Activated naive CD8-positive, alpha-beta T cell treated with anti-CD3 and anti-CD28 coated beads for 36 hours (primary cell): ENCODE results near the gene GTF2E1. TPM values are rescaled to one million over a fixed set of nuclear protein-coding genes. Genes with fewer than 3 reads are reported as not detected.
"Not testable (repeated sequence)": the region's sequence is repeated elsewhere in the genome, so short reads cannot be mapped to it uniquely, and the experiment has no call there.

ENCODE experiments used
- DNase-seq: peaks from one replicate; pipeline ENCODE4 v3.0.0; 2021
- H3K27ac Mint-ChIP-seq: one replicate; pipeline ENCODE4 v1.8.0; 2022; ENCODE audit warnings: mild to moderate bottlenecking, moderate library complexity, mixed read lengths
- H3K27me3 Mint-ChIP-seq: one replicate; pipeline ENCODE4 v1.8.0; 2022; ENCODE audit warnings: mild to moderate bottlenecking, mixed read lengths
- H3K36me3 Mint-ChIP-seq: one replicate; pipeline ENCODE4 v1.8.0; 2021; ENCODE audit warnings: mild to moderate bottlenecking, mixed read lengths
- H3K4me1 Mint-ChIP-seq: one replicate; pipeline ENCODE4 v1.8.0; 2021; ENCODE audit warnings: mixed read lengths
- H3K4me3 Mint-ChIP-seq: one replicate; pipeline ENCODE4 v1.8.0; 2022; ENCODE audit warnings: mild to moderate bottlenecking, moderate library complexity, mixed read lengths
- H3K9me3 Mint-ChIP-seq: one replicate; pipeline ENCODE4 v1.8.0; 2022; ENCODE audit warnings: mixed read lengths
- total RNA-seq, 2 experiments: library from RNA; stranded (reverse); gene quantifications; one replicate each; pipeline ENCODE4 v1.2.3, GENCODE V29; 2021

GTF2E1 gene
- total RNA-seq, 2 experiments from 2014 or later: 29.0 to 30.9 TPM

DNA sequence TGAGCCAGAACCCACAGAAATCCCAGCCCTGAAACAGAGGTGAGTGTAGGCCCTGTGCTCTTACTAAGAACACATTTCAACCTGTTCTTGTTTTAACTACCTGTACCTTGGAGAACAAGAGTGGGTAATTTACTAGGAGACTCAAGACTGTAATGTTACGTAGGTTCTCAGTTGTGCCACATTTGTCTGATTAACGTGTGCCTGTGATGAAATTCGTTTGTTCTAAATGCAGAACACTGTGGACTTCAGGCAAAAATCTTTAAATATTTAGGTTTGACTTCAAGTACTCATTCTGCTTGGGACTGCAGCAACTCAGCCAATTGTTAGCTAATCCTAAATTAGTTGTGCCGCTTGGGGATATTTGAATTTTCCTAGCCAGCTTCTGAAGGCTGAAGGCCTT, 28.3 kb downstream of the GTF2E1 start:
- H3K4me1 Mint-ChIP-seq: peaks cover 29% of the 10 kb centered on the region
- no peak overlapping the region for H3K27ac Mint-ChIP-seq
- no peak for DNase-seq
- no peak overlapping the region for H3K4me3 Mint-ChIP-seq
- H3K36me3 Mint-ChIP-seq: peaks cover 18% of the 10 kb centered on the region
- no peaks in the 10 kb centered on the region for H3K27me3 Mint-ChIP-seq
- no peaks in the 10 kb centered on the region for H3K9me3 Mint-ChIP-seq

DNA sequence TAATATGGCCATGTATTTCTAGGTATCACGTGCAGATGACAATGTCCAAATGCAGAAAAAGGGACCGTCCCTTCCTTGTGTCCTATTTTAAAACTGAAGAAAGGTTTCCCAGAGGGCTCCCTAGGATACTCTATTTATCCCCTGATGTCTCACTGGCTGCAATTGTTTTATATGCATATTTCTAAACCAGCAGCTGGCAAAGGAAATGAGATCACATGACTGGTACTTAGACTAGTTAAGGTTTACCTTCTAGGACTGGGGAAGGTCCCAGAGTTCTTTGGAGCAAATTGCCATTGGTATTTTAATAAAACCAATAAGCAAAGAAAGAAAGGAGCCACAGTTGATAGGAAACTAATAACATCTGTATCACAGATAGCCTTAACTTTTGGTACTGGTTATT, 29.5 kb downstream of the GTF2E1 start:
- Mint-ChIP-seq H3K9me3 (no peaks in the 10 kb centered on the region), H3K4me3 (no peak overlapping the region)

DNA sequence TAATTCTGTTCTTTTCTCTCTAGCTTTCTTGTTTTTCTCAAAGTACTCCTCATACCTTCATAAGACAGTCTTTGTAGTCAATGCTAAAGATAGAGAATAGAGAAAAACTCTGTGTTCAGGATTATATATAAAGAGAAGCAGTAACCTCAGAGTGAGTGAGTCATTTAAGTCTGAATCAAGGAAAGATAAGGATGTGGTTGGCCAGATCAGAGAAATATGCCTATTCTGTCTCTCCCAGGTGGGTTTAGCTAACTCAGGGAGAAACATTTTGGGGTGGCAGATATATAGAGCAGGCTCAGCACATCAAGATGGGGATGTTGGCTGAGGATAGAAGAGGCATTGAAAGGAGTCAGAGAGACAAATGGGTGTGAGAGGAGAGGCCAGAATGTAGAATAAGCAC, 31.4 kb downstream of the GTF2E1 start:
- no peak overlapping the region for H3K4me3 Mint-ChIP-seq
- H3K36me3 Mint-ChIP-seq: peaks cover 26% of the 10 kb centered on the region
- no peaks in the 10 kb centered on the region for H3K27me3 Mint-ChIP-seq
- no peaks in the 10 kb centered on the region for H3K9me3 Mint-ChIP-seq
- no peak for DNase-seq
- H3K4me1 Mint-ChIP-seq: peaks cover 10% of the 10 kb centered on the region
- no peak overlapping the region for H3K27ac Mint-ChIP-seq

More for the DNA sequence above, 29.5 kb downstream of the GTF2E1 start:
- peaks cover 19% of the 10 kb centered on the region for H3K4me1 Mint-ChIP-seq
- peaks cover 21% of the 10 kb centered on the region for H3K36me3 Mint-ChIP-seq
- no peaks in the 10 kb centered on the region for H3K27me3 Mint-ChIP-seq
- no peak for DNase-seq
- H3K27ac Mint-ChIP-seq: no peak overlapping the region

DNA sequence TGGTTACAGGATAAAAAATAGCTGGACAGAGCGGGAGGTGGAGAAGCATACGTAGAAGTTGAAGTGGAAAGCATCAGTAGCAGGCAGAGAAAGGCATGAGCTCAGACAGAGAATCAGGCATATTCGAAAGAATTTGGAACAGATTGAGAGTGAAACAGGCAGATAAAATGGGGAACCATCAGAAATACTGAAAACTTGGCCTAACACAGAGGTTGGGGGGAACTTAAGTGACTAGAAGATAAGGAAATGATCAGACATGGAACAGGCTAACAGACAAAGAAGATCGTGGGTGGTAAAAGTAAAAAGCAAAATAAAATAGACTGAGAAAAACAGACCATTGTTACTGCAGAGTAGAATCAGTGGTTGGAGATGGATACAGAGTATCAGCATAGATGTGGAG, 32.9 kb downstream of the GTF2E1 start:
- Mint-ChIP-seq H3K4me1 (peaks cover 6% of the 10 kb centered on the region), H3K27ac (no peak overlapping the region), H3K9me3 (no peaks in the 10 kb centered on the region), H3K27me3 (no peaks in the 10 kb centered on the region), H3K36me3 (peaks cover 23% of the 10 kb centered on the region), H3K4me3 (no peak overlapping the region)
- DNase-seq: no peak

DNA sequence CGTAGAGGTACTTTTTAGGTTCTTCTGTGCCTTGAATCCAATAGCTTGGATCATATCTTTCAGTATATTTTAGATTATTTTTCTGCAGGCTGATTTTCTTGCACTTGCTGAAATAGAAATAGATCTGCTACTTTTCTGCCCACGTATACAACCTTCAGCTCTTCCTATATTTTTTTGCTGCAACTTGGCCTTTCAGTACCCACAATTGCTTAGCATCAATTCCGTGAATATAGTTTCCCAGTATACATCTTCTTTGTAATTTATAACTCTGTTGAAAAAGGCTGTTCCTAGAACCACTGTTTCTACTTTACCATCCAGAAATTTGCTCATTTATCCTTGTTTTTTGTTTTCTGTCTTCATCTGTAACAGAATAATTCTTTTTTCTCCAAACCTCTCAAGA, 36.2 kb downstream of the GTF2E1 start:
- no peak overlapping the region for H3K4me3 Mint-ChIP-seq
- no peak overlapping the region for H3K27ac Mint-ChIP-seq
- no peaks in the 10 kb centered on the region for H3K9me3 Mint-ChIP-seq
- no peaks in the 10 kb centered on the region for H3K4me1 Mint-ChIP-seq
- H3K27me3 Mint-ChIP-seq: no peaks in the 10 kb centered on the region
- H3K36me3 Mint-ChIP-seq: peaks cover 12% of the 10 kb centered on the region
- no peak for DNase-seq

DNA sequence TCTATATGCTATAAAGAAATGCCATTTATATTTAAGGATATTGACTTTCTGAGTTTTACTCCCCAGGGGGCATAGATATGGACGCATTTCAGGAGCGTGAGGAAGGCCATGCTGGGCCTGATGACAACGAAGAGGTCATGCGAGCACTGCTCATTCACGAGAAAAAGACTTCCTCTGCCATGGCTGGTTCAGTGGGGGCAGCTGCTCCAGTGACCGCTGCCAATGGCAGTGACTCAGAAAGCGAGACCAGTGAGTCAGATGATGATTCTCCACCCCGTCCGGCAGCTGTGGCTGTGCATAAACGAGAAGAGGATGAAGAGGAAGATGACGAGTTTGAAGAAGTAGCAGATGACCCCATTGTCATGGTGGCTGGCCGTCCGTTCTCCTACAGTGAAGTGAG, 38.4 kb downstream of the GTF2E1 start:
- no peaks in the 10 kb centered on the region for H3K9me3 Mint-ChIP-seq
- no peak overlapping the region for H3K27ac Mint-ChIP-seq
- no peaks in the 10 kb centered on the region for H3K4me1 Mint-ChIP-seq
- peaks cover 14% of the 10 kb centered on the region for H3K36me3 Mint-ChIP-seq
- no peaks in the 10 kb centered on the region for H3K27me3 Mint-ChIP-seq
- no peak overlapping the region for H3K4me3 Mint-ChIP-seq
- DNase-seq: no peak

DNA sequence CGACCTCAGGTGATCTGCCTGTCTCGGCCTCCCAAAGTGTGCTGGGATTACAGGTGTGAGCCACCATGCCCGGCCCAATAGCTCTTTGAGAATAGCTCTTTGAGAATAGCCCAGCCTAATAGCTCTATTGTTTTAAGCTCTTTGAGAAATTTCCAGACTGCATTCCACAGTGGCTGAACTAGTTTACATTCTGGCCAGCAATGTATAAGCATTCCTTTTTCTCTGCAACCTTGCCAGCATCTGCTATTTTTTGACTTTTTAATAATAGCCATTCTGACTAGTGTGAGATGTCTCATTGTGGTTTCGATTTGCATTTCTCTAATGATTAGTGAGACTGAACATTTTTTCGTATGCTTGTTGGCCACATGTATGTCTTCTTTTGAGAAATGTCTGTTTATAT, 43.3 kb downstream of the GTF2E1 start:
- not testable (repeated sequence) for H3K4me1 Mint-ChIP-seq, H3K27ac Mint-ChIP-seq, DNase-seq, H3K4me3 Mint-ChIP-seq, H3K9me3 Mint-ChIP-seq, H3K27me3 Mint-ChIP-seq
- peaks cover 12% of the 10 kb centered on the region for H3K36me3 Mint-ChIP-seq

DNA sequence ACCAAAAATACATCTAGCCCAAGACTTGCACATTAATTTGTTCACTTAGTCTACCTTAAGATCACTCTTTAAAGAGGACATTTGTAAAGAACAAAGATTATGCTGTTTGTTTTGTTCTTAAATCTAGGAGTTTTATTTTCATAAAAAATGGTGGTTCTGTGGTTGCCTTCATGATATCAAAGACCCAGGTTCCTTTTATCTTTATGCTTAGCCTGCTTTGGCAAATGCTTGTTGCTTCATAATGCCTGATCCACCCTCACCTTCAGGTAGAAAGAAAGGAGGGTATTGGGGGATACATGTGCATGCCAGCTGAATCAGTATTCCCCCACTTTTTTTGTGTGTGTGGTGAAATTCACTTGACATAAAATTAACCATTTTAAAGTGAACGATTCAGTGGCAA, 48.5 kb downstream of the GTF2E1 start:
- no peak overlapping the region for H3K27ac Mint-ChIP-seq
- H3K36me3 Mint-ChIP-seq: peaks cover 5% of the 10 kb centered on the region
- H3K4me3 Mint-ChIP-seq: no peak overlapping the region

DNA sequence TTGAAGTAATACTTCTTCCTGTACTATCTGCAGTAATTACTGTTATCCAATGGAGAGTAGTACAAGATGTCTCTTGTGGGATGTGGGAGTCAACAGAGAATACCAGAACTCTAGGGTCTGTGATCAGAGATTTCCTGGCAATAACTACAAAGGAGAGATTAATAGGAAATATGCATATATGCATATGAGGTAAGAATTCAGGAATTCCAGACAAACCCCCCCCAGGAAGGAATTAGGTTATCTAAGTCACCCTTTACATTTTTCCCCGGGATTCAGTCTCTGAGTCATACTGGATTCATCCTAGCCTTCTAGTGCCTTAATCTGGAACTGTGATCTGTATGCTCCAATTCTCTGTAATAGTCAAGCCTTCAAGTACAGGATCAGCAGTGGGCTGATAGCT, 49.4 kb downstream of the GTF2E1 start:
- Mint-ChIP-seq H3K4me1 (peaks cover 6% of the 10 kb centered on the region), H3K4me3 (no peak overlapping the region), H3K27ac (no peak overlapping the region), H3K27me3 (no peaks in the 10 kb centered on the region), H3K9me3 (no peaks in the 10 kb centered on the region), H3K36me3 (peaks cover 2% of the 10 kb centered on the region)
- DNase-seq: no peak

More for the DNA sequence above, 48.5 kb downstream of the GTF2E1 start:
- no peaks in the 10 kb centered on the region for H3K27me3 Mint-ChIP-seq
- H3K4me1 Mint-ChIP-seq: peaks cover 6% of the 10 kb centered on the region
- DNase-seq: no peak
- H3K9me3 Mint-ChIP-seq: no peaks in the 10 kb centered on the region

DNA sequence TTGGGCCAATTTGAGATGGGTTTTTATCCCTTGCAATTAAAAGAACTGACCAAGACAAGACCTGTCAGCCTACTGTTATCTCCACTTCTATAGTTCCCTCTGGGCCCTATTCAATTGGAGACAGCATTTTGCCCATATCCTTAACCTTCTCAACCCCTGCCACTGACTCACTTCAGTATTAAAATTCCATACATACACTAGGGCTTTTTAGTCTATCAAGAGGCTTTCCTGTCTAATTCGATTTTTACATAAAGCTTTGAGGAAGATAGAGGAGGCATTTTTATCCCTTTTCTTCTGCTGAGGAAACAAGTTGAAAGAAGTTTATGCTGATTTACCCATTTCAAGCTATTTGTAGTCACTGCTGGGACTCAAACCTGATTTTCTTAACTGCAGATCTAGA, 51.1 kb downstream of the GTF2E1 start:
- peaks cover 2% of the 10 kb centered on the region for H3K36me3 Mint-ChIP-seq
- H3K9me3 Mint-ChIP-seq: no peaks in the 10 kb centered on the region
- H3K27ac Mint-ChIP-seq: no peak overlapping the region

DNA sequence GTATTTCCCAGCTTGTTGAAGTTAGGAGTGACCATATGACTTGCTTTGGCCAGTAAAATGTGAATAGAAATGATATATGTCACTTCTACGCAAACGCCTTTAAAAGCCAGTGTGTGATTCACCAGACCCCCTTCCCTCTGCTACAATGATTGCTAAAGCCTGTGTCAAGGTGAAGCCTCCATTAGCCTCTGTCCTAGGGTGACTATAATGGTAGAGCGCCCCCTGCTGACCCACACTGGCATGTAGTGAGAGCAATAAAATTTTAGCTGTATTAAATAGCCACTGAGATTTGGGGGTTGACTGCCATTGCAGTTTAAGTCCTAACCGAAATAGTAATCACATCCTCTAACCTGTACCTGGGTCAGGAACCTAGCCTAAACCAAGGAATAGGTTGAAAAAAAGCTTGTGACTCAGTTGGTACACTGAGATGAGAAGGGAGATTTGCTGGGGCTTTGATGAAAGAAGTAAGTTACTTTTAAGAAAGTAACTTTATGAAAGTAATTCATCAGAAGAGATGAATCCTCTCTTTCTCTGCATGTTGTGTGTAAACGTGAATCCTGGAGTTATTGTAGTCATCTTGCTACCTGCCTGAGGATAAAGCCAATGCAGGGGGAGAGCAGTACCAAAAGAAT, 52.6 kb downstream of the GTF2E1 start:
- Mint-ChIP-seq H3K36me3 (peaks cover 2% of the 10 kb centered on the region), H3K27ac (no peak overlapping the region), H3K9me3 (no peaks in the 10 kb centered on the region), H3K4me3 (no peak overlapping the region), H3K27me3 (peaks cover 5% of the 10 kb centered on the region), H3K4me1 (peaks cover 6% of the 10 kb centered on the region)
- DNase-seq: peak; percentile 72

More for the DNA sequence above, 51.1 kb downstream of the GTF2E1 start:
- Mint-ChIP-seq H3K27me3 (peaks cover 5% of the 10 kb centered on the region), H3K4me3 (no peak overlapping the region), H3K4me1 (peaks cover 6% of the 10 kb centered on the region)
- no peak for DNase-seq

DNA sequence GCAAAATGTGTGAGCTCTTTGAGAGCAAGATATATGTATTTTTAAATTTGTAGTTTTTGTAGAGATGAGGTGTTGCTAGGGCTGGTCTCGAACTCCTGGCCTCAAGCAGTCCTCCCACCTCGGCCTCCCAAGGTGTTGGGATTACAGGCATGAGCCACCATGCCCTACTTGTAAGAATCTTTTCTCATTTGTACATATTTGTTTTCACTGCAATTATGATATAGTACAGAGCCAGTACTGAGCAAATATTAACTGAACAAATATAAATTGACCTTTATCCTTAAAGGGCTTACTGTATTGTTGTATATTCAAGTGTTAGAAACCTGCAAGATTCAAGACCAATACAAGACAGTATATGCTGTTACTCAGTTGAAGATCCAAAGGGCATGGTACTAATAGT, 53.4 kb downstream of the GTF2E1 start:
- Mint-ChIP-seq H3K36me3 (no peaks in the 10 kb centered on the region), H3K9me3 (no peaks in the 10 kb centered on the region), H3K27ac (no peak overlapping the region), H3K4me1 (peaks cover 6% of the 10 kb centered on the region), H3K27me3 (peaks cover 5% of the 10 kb centered on the region), H3K4me3 (no peak overlapping the region)
- DNase-seq: no peak

DNA sequence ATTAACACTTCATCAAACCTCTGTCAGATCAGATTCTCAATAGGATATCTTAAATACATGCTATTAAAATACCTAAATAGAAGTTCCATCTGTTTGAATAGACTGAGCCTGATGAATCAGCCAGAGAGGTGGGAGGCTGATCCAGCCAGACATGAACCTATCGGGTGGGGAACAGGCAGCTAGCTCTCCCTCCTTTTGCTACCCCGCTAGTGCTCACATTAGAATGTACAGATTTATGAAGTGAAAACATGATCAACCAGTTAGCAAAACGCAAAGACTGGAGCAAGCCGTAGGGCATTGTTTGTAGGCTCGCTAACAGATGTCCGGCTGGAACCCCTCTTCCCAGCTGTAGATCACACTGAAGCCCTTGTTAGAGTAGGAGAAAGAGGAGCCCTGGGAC, 54.4 kb downstream of the GTF2E1 start:
- Mint-ChIP-seq H3K4me1 (peaks cover 2% of the 10 kb centered on the region), H3K4me3 (no peak overlapping the region), H3K36me3 (no peaks in the 10 kb centered on the region), H3K27me3 (peaks cover 5% of the 10 kb centered on the region), H3K27ac (no peak overlapping the region), H3K9me3 (no peaks in the 10 kb centered on the region)
- no peak for DNase-seq

DNA sequence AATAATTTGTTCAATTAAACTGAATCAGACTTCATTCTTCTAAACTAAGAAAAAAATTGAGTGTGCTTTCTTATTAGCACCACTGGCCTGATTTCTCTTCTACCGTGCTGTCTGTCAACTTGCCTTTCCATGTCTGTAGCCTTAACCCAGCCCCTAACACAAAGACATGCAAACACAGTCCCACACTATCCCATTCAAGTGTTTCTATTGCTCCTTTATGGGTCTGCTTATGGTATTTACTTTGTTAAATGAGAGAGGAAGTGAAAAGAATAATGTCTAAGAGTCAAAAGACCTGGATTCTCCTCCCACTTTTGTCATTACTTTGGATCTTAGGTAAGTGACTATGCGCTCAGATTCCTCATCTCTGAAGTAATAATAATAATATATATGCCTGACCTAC, 55.3 kb downstream of the GTF2E1 start:
- H3K27ac Mint-ChIP-seq: no peak overlapping the region
- peaks cover 5% of the 10 kb centered on the region for H3K27me3 Mint-ChIP-seq
- H3K4me1 Mint-ChIP-seq: peaks cover 2% of the 10 kb centered on the region
- no peak for DNase-seq
- no peak overlapping the region for H3K4me3 Mint-ChIP-seq
- H3K9me3 Mint-ChIP-seq: no peaks in the 10 kb centered on the region
- no peaks in the 10 kb centered on the region for H3K36me3 Mint-ChIP-seq

DNA sequence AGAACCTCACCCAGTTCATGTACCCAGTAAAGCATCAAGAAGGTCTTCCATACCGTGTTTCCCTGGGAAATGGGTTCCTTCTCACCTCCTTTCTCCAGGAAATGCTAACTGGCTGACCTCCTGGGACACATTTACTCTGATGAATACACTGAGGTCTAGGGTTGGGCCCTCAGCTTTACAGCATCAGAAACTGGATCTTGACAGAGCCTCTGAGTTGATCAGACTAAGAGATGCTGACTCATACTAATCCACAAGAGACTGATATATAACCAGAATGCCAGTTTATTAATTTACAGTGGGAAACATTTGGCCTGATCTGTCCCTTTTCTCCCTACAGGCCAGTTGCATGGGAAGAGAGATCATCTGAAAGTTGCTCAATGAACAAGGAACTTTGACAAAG, 55.8 kb downstream of the GTF2E1 start:
- Mint-ChIP-seq H3K4me3 (no peak overlapping the region), H3K4me1 (no peaks in the 10 kb centered on the region), H3K9me3 (no peaks in the 10 kb centered on the region), H3K36me3 (no peaks in the 10 kb centered on the region), H3K27ac (no peak overlapping the region), H3K27me3 (peaks cover 5% of the 10 kb centered on the region)
- DNase-seq: no peak

DNA sequence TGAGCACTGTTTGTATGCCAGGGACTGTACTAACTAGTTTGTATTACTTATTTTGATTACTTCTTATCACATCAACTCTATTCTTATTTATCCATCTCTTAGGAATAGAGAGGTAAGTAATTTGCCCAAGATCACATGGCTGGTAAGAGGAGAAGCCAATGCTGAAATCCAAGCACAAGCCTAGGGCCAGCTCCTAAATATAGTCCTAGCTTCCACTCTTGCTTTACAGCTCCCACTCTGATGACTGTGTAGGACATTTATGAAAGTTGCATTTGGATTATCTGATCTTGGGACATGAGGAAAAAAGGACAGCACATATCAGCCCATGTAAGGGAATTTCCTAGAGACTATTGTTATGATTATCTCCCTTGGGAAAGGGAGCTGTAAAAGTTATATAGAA, 58.1 kb downstream of the GTF2E1 start:
- Mint-ChIP-seq H3K4me3 (no peak overlapping the region), H3K9me3 (no peaks in the 10 kb centered on the region), H3K4me1 (no peaks in the 10 kb centered on the region), H3K27me3 (peaks cover 5% of the 10 kb centered on the region), H3K27ac (no peak overlapping the region), H3K36me3 (no peaks in the 10 kb centered on the region)
- DNase-seq: no peak
